Daoy (cell line): ENCODE results near the gene CEMIP. TPM values are rescaled to one million over a fixed set of nuclear protein-coding genes. Genes with fewer than 3 reads are reported as not detected.
"Not testable (repeated sequence)": the region's sequence is repeated elsewhere in the genome, so short reads cannot be mapped to it uniquely, and the experiment has no call there.

Experiments
- DNase-seq: peaks from one replicate; pipeline ENCODE4 v3.0.0-alpha.2; 2015; ENCODE audit warnings: low read depth
- total RNA-seq: library from RNA; depleted of rRNA; stranded (reverse); fragments of >200 nt; shearing (Covaris generic); gene quantifications from 2 replicates; pipeline ENCODE4 v1.2.3, GENCODE V29; 2014

The CEMIP gene
- total RNA-seq, 1 experiment from 2014 or later: 5.1 TPM

DNA sequence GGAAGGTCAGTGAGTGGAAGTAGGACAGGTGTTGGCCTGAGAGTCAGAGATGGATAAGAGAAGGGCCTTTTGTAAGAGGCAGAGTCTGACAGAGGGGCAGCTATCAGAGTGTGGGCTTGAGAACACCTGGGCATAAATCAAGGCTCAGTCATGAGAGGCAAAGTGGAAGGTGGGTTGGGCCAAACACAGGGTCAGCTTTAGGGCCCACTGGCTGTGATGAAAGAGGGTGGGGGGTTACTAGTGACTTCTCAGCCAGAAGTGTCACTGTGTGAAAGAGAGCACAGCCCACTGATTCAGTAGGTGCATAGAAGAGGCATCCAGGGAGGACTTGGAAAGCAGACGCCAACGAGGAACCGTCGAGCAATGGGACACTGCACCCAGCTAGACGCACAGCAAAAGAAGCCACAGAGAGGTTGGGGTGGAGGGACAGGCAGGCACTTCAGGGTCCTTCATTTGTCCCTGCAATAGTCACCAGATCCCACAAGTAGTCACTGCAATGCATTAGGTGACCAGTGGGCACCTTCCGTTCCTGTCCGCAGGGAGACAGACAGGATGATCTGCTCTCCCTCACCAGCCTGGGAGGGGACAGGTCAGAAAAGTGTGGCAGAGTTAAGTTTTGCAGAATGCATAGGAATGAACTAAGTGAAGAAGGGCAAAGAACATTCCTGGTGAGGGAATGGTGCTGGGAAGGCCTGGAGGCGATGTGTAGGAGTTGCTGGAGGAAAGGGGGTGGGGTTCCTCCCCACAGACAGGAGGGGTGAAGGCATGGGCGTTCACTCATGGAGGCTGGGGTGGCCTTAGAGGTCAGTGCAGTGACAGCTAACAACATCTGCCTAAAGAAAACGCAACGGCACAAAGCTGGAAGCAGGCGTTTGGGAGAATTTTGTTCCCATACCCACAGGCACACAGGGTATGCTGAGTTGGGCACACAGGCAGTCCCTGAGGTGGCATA is 174.1 kb downstream of the CEMIP start:
- no peak for DNase-seq

GRCh38 chr15:80953953-80954778 is 175.0 kb downstream of the CEMIP start:
- DNase-seq: no peak

GRCh38 chr15:80955571-80956452 is 176.6 kb downstream of the CEMIP start:
- DNase-seq: peak; percentile 97

DNA sequence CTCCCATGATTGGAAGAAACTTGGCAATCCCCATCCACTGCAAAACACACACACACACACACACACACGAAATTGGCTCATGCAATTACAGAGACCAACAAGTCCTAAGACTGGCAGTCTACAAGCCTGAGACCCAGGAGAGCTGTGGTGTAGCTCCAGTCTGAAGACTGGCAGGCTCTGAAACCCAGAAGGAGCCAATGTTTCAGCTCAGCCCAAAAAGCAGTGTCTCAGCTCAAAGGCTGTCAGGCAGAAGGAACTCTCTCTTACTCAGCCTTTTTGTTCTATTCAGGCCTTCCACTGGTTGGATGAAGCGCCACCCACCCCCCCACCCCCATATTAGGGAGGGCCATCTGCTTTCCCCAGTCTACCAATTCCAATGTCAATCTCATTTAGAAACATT is 178.4 kb downstream of the CEMIP start:
- no peak for DNase-seq

DNA sequence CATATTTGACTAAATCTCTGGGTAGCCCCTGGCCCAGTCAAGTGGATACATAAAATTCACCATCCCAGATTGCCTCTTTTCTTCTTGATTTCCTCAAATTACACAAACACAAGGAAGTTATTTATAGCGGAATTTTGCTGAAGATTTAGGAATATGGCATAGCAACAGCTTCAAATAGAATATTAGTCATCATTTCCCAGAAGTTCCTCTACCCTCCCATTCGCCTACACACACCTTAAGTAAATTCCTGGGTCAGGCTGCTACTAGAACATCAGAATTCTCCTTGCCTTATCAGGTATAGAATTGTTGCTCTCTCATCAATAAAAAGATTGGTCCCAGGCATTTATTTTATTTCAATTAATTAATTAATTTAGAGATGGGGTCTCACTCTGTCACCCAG is 178.8 kb downstream of the CEMIP start:
- no peak for DNase-seq

GRCh38 chr15:80958818-80959495 is 179.8 kb downstream of the CEMIP start:
- DNase-seq: no peak

- not testable (repeated sequence) for DNase-seq
These were observed 186.3 kb downstream of the CEMIP start for GRCh38 chr15:80965454-80965853.

GRCh38 chr15:80966431-80967197 is 187.4 kb downstream of the CEMIP start:
- no peak for DNase-seq

- no peak for DNase-seq
These were observed 188.3 kb downstream of the CEMIP start for GRCh38 chr15:80967451-80967850.

- DNase-seq: no peak
These were observed 188.9 kb downstream of the CEMIP start for GRCh38 chr15:80967991-80968510.

- no peak for DNase-seq
These were observed 190.1 kb downstream of the CEMIP start for GRCh38 chr15:80969316-80969715.

GRCh38 chr15:80970018-80970657 is 191.0 kb downstream of the CEMIP start:
- peak; percentile 61 for DNase-seq

GRCh38 chr15:80970658-80971057 is 191.5 kb downstream of the CEMIP start:
- no peak for DNase-seq

GRCh38 chr15:80971143-80971542 is 192.0 kb downstream of the CEMIP start:
- no peak for DNase-seq

DNA sequence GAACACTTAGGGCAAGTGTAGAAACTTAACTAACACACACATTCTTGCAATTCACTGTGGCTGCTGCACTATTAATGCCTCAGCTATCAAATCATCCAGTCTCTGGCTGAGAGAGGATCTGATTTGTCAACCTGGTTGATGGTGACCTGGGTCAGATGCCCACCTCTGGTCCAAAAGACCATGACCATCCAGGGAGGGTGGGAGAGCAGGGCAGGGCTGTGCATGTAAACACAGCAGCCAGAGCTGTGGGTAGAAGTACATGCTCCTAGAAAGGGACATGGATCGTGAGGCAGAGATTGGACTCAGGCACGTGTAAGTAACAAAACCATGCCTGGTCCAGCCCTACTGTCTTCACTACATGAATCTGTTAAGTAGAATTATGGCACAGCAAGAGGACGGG is 193.1 kb downstream of the CEMIP start:
- no peak for DNase-seq

DNA sequence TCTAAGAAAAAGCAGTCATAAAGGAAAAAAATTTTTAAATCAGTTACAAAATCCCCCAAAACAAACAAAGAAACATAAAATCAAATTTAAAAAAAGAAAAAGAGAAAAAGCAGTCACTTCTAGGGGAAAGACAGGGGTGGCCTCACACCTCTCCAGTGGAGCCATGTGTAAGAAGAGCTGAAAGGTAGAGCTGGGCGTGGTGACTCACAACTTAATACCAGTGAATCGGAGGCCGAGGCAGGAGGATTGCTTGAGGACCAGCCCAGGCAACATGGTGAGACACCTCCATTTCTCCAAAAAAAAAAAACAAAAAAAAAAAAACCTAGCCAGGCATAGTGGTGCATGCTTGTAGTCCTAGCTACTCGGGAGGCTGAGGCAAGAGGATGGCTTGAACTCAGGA is 195.7 kb downstream of the CEMIP start:
- DNase-seq: no peak

DNA sequence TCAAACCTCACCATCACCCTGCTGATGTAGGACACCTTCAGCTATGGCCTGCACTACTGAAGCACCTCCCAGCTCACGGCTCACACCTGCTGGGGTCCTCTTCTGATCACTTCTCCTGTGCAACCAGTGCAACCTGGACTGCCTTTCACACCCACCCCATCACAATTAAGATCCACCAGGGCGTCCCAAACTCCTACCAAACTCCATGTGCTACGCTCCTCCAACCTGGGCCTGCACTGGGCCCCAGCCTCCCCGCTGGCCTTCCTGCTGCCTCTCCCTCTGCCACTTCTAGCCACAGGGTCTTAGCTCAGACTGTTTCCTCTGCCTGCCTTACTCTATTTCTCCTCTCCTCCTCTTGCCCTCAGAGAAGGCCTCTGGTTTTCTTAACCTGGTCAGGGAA is 197.7 kb downstream of the CEMIP start:
- no peak for DNase-seq

DNA sequence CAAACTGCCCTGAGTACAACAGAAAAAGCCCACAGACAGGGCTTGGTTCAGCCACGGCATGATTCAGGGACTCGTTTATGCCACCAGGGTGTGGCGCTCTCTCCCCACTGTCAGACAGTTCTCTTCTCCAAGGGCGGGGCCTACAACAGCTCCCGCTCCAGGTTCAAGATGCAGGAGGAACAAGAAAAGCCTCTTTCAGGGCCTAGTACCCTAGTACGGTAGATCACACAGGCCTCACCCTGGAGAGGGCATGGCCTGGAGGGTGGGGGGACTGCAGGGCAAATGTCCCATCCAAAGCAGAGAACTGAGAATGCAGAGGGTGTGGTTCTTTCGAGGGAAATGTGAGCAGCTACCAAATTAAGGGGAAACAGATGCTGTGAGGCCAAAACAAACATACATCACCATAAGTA is 198.5 kb downstream of the CEMIP start:
- peak; percentile 58 for DNase-seq

GRCh38 chr15:80978685-80979329 is 199.6 kb downstream of the CEMIP start:
- no peak for DNase-seq
